AG09309 (cell line): Measurements from ENCODE around the gene SLC29A3.

ENCODE experiments used
- DNase-seq: peaks from one replicate; pipeline ENCODE4 v3.0.0-alpha.2; 2010; ENCODE audit warnings: low read depth
- H3K4me3 ChIP-seq: 2 replicates; pipeline ENCODE4 v1.5.1; 2011; ENCODE audit warnings: mild to moderate bottlenecking, low read depth, low read length, moderate library complexity; ENCODE audit not compliant: control insufficient read depth
- TF ChIP-seq, protein P1 (sequence below): IDR thresholded peaks from 2 replicates; pipeline ENCODE4 v1.5.1; 2011; ENCODE audit warnings: mild to moderate bottlenecking, low read depth, low read length, inconsistent platforms; ENCODE audit not compliant: insufficient read depth, control insufficient read depth; ENCODE audit errors: missing control alignments

Gene SLC29A3

DNA sequence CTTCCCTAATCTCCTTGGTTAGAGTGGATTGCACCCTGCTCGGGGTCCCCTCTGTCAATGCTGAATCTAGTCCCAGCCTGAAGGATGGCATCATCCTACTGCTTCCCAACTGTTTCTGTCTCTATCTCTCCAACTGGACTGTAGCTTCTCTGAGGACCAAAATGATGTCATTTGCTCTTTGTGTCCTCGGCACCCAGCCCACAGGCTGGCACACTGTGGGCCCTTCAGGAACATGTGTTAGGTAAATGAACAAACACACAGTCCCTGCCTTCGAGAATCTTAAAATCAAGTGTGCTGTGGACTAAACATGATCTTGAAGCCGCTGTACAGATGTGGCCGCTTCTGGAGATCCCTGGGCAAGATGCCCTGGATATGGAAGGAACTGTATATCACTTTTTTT lies 72.6 kb downstream of the SLC29A3 start:
- TF ChIP-seq, protein P1, sequence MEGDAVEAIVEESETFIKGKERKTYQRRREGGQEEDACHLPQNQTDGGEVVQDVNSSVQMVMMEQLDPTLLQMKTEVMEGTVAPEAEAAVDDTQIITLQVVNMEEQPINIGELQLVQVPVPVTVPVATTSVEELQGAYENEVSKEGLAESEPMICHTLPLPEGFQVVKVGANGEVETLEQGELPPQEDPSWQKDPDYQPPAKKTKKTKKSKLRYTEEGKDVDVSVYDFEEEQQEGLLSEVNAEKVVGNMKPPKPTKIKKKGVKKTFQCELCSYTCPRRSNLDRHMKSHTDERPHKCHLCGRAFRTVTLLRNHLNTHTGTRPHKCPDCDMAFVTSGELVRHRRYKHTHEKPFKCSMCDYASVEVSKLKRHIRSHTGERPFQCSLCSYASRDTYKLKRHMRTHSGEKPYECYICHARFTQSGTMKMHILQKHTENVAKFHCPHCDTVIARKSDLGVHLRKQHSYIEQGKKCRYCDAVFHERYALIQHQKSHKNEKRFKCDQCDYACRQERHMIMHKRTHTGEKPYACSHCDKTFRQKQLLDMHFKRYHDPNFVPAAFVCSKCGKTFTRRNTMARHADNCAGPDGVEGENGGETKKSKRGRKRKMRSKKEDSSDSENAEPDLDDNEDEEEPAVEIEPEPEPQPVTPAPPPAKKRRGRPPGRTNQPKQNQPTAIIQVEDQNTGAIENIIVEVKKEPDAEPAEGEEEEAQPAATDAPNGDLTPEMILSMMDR: no peak
- DNase-seq: no peak
- H3K4me3 ChIP-seq: no peak overlapping the region

DNA sequence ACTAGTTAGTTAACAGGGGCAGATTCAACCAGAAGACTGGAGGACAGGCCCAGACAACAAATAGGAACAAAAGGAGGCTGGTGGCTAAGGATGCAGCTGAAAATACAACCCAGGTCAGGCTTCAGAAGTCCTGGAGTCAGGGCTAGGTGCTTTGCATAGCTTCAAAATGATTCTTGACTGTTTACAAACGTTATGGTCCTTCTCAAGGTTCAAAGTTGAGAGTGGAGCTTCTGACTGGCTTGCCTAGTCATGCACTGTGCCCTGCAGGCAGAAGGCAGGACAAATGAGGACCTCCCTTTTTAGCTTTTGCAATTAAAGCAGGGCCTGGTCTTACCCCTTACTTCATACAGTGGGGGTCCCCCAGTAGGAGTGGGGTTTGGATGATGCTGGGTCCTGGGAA lies 73.2 kb downstream of the SLC29A3 start:
- TF ChIP-seq, protein P1: no peak
- H3K4me3 ChIP-seq: no peak overlapping the region
- no peak for DNase-seq

GRCh38 chr10:71392791-71393781 lies 74.0 kb downstream of the SLC29A3 start:
- TF ChIP-seq, protein P1: no peak
- no peak overlapping the region for H3K4me3 ChIP-seq
- DNase-seq: no peak

GRCh38 chr10:71393841-71394475 lies 74.9 kb downstream of the SLC29A3 start:
- no peak for DNase-seq
- no peak overlapping the region for H3K4me3 ChIP-seq
- TF ChIP-seq, protein P1: no peak

DNA sequence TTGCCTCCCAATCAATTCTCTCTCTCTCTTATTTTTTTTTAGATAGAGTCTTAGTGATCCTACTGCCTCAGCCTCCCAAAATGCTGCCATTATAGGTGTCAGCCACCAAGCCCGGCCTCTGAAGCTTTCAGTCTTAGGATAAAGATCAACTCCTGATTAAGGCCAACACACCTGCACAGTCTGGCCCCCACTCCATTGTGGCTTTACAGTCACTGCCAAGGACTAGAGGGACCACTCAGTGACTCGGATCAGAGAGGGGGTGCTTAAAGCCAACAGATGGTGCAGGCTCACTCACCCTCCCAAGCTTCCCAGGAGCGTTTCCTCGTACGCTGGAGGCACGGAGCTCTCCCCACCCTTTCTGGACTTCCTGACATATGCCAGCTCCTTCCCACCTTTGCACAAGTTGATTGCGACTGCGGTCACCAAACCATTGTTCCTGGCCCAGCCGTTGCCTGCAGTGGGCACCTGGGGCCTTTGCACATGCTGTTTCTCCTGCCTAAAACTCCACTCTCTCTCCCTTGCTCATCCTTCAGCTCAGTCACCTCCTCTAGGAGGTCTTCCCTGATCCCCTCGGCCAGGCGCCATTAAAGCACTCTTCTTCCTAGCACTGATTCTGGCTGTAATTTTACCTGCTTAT lies 76.0 kb downstream of the SLC29A3 start:
- DNase-seq: no peak
- H3K4me3 ChIP-seq: no peak overlapping the region
- TF ChIP-seq, protein P1: no peak

GRCh38 chr10:71395621-71396020 lies 76.6 kb downstream of the SLC29A3 start:
- DNase-seq: no peak
- H3K4me3 ChIP-seq: no peak overlapping the region
- TF ChIP-seq, protein P1: peak; percentile 6
